GM12878 (cell line): Measurements from ENCODE around the gene CDH4. TPM values are rescaled to one million over a fixed set of nuclear protein-coding genes. Genes with fewer than 3 reads are reported as not detected.

Experiments used
- ATAC-seq: fragments of 200-7000 bp; cut with Tn5 transposase; 3 replicates; pipeline ENCODE4 v1.9.1; 2020; ENCODE audit warnings: mild to moderate bottlenecking, moderate library complexity
- BruUV-seq: library from RNA; stranded (reverse); fragments of 400-500 nt; replicated peaks from 2 replicates; lab custom pipeline; 2021; lab: Mats Ljungman, UMichigan
- CTCF ChIA-PET: fragments of 300-600 bp; sonication (Branson Sonifier 250); formaldehyde crosslinking; extraction: SDS; loops from one replicate; lab custom pipeline; 2021; ENCODE audit warnings: inconsistent platforms; lab: Yijun Ruan, JAX
- POLR2A ChIA-PET: fragments of 350-600 bp; formaldehyde crosslinking; extraction: SDS; loops from one replicate; lab custom pipeline; 2021; ENCODE audit warnings: inconsistent platforms; lab: Charles Lee
- RAD21 ChIA-PET: fragments of 300-600 bp; sonication (Branson Sonifier 250); formaldehyde crosslinking; loops from one replicate; lab custom pipeline; 2023; ENCODE audit warnings: antibody characterized with exemption; ENCODE audit not compliant: unreplicated experiment; lab: Charles Lee
- SMC1A ChIA-PET: fragments of 300-600 bp; sonication (Branson Sonifier 250); formaldehyde crosslinking; loops from one replicate; lab custom pipeline; 2023; ENCODE audit not compliant: unreplicated experiment, uncharacterized antibody; lab: Charles Lee
- DNase-seq: peaks from one replicate; pipeline ENCODE4 v3.0.0-alpha.2; 2011; ENCODE audit warnings: low read depth, low spot score
- FAIRE-seq: peaks from 3 replicates; lab custom pipeline; 2011; peaks lifted over from hg19 to GRCh38; lab: Jason Lieb, UNC
- H2AFZ ChIP-seq: 2 replicates; pipeline ENCODE4 v1.6.0; 2011; ENCODE audit warnings: low read depth, low read length, control low read depth; ENCODE audit not compliant: control insufficient read depth
- H3K27ac ChIP-seq: 2 replicates; pipeline ENCODE4 v1.5.1; 2011; ENCODE audit warnings: control low read depth; ENCODE audit not compliant: control insufficient read depth, insufficient read depth
- H3K27me3 ChIP-seq, 2 experiments: replicated peaks in 1 of 2; 2 replicates each; pipeline versions ENCODE4 v1.6.0 to v1.6.1; 2011; ENCODE audit warnings: low read length in 1 of 2; ENCODE audit not compliant: control insufficient read depth in 2 of 2, insufficient read depth in 2 of 2
- H3K36me3 ChIP-seq, 2 experiments: 2 replicates each; pipeline ENCODE4 v1.5.1; 2011; ENCODE audit warnings: low read length in 1 of 2; ENCODE audit not compliant: control insufficient read depth in 2 of 2, insufficient read depth in 2 of 2
- H3K4me1 ChIP-seq: 2 replicates; pipeline ENCODE4 v1.6.1; 2011; ENCODE audit warnings: mild to moderate bottlenecking, low read length, moderate library complexity, mixed read lengths; ENCODE audit not compliant: control insufficient read depth, insufficient read depth
- H3K4me2 ChIP-seq: 2 replicates; pipeline ENCODE4 v1.6.0; 2011; ENCODE audit warnings: control low read depth; ENCODE audit not compliant: control insufficient read depth, insufficient read depth
- H3K4me3 ChIP-seq: fragments of 200-600 bp; sonication (generic); 2 replicates; pipeline ENCODE4 v1.5.1; 2016
- H3K79me2 ChIP-seq: 2 replicates; pipeline ENCODE4 v1.6.0; 2011; ENCODE audit warnings: low read length; ENCODE audit not compliant: control insufficient read depth, insufficient read depth
- H3K9ac ChIP-seq: 2 replicates; pipeline ENCODE4 v1.8.0; 2011; ENCODE audit warnings: low read length, control low read depth, mixed read lengths; ENCODE audit not compliant: control insufficient read depth, insufficient read depth
- H3K9me3 ChIP-seq: replicated peaks from 3 replicates; pipeline ENCODE4 v1.5.1; 2011; ENCODE audit warnings: mild to moderate bottlenecking, low read length; ENCODE audit not compliant: control insufficient read depth, insufficient read depth
- H4K20me1 ChIP-seq: 2 replicates; pipeline ENCODE4 v1.6.0; 2011; ENCODE audit not compliant: control insufficient read depth, insufficient read depth
- BACH1 ChIP-seq: fragments of 450-650 bp; IDR thresholded peaks from 2 replicates; pipeline ENCODE4 v1.6.1; 2017; ENCODE audit warnings: mild to moderate bottlenecking, borderline replicate concordance
- BCL11A ChIP-seq: IDR thresholded peaks from 2 replicates; pipeline ENCODE4 v1.6.1; 2011; ENCODE audit warnings: low read depth, low read length
- DPF2 ChIP-seq: fragments of 450-650 bp; IDR thresholded peaks from 2 replicates; pipeline ENCODE4 v1.6.1; 2017; ENCODE audit warnings: mild to moderate bottlenecking
- HDAC2 ChIP-seq: fragments of 200-600 bp; sonication (generic); IDR thresholded peaks from 2 replicates; pipeline ENCODE4 v1.6.1; 2017
- KLF5 ChIP-seq: fragments of 450-650 bp; IDR thresholded peaks from 2 replicates; pipeline ENCODE4 v1.6.1; 2014; ENCODE audit warnings: mild to moderate bottlenecking; ENCODE audit not compliant: partially characterized antibody
- MTA3 ChIP-seq: IDR thresholded peaks from 2 replicates; pipeline ENCODE4 v1.6.1; 2012; ENCODE audit warnings: low read length, inconsistent platforms, borderline replicate concordance
- POLR2AphosphoS5 ChIP-seq: IDR thresholded peaks from 2 replicates; pipeline ENCODE4 v1.6.1; 2011; ENCODE audit warnings: mild to moderate bottlenecking, low read length, inconsistent platforms
- RFX5 ChIP-seq: IDR thresholded peaks from 2 replicates; pipeline ENCODE4 v1.6.1; 2011; ENCODE audit warnings: low read depth, low read length, improper control_type of control experiment
- WGBS: methylation state at CpG from one replicate; pipeline ENCODE4 v1.1.6; 2016; ENCODE audit warnings: low lambda C conversion rate; ENCODE audit not compliant: insufficient replicate concordance, insufficient coverage; ENCODE audit errors: missing lambda C conversion rate; 5-methylcytosine and 5-hydroxymethylcytosine counted together
- in situ Hi-C: fragments of 300-500 bp; cut with MboI; formaldehyde crosslinking; loops from 9 replicates; pipeline ENCODE4 v1.14.3; 2018; ENCODE audit warnings: mixed read lengths
- intact Hi-C: fragments of 100-400 bp; cut with micrococcal nuclease; formaldehyde crosslinking; loops from one replicate; pipeline ENCODE4 v1.14.2; 2022; ENCODE audit not compliant: unreplicated experiment
- polyA plus RNA-seq, 11 experiments: library from polyadenylated mRNA; depleted of rRNA in 4 of 11; unstranded in 6 of 11; stranded (reverse) in 5 of 11; fragments of >200 nt; fragmentation: Nextera tagmentation in 4 of 11; fragmentation: Illumina TruSeq in 1 of 11; extraction: Ambion mirVana in 4 of 11; extraction: Trizol in 1 of 11; gene quantifications; 1 replicate in 1 of 11; 2 replicates in 10 of 11; pipeline versions ENCODE4 v1.2.1 to v1.2.3, GENCODE V29; 2011 to 2016; ENCODE audit warnings: inconsistent platforms in 2 of 11, missing spikeins in 2 of 11, low read depth in 1 of 11
- total RNA-seq, 4 experiments: library from RNA; depleted of rRNA in 3 of 4; stranded (reverse); fragments of >200 nt in 3 of 4; fragmentation: Illumina TruSeq in 1 of 4; extraction: Trizol in 1 of 4; gene quantifications; 2 replicates each; pipeline versions ENCODE4 v1.2.1 to v1.2.3, GENCODE V29; 2013 to 2021
- TF ChIP-seq, protein P1 (sequence below): fragments of 450-650 bp; IDR thresholded peaks from 2 replicates; pipeline ENCODE4 v1.6.1; 2018; ENCODE audit warnings: mild to moderate bottlenecking, low read depth, moderate library complexity; ENCODE audit not compliant: partially characterized antibody

The CDH4 gene
- total and polyA plus RNA-seq, 10 of the 15 experiments (the other 5 are each of a cell fraction or from before 2014, with no cell fraction given), result not detected

GRCh38 chr20:61722146-61722678, 470.2 kb downstream of the CDH4 start (continued):
- TF ChIP-seq, protein P1, sequence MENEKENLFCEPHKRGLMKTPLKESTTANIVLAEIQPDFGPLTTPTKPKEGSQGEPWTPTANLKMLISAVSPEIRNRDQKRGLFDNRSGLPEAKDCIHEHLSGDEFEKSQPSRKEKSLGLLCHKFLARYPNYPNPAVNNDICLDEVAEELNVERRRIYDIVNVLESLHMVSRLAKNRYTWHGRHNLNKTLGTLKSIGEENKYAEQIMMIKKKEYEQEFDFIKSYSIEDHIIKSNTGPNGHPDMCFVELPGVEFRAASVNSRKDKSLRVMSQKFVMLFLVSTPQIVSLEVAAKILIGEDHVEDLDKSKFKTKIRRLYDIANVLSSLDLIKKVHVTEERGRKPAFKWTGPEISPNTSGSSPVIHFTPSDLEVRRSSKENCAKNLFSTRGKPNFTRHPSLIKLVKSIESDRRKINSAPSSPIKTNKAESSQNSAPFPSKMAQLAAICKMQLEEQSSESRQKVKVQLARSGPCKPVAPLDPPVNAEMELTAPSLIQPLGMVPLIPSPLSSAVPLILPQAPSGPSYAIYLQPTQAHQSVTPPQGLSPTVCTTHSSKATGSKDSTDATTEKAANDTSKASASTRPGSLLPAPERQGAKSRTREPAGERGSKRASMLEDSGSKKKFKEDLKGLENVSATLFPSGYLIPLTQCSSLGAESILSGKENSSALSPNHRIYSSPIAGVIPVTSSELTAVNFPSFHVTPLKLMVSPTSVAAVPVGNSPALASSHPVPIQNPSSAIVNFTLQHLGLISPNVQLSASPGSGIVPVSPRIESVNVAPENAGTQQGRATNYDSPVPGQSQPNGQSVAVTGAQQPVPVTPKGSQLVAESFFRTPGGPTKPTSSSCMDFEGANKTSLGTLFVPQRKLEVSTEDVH, result no peak
- TF ChIP-seq, all 136 proteins: peak for 0

DNA sequence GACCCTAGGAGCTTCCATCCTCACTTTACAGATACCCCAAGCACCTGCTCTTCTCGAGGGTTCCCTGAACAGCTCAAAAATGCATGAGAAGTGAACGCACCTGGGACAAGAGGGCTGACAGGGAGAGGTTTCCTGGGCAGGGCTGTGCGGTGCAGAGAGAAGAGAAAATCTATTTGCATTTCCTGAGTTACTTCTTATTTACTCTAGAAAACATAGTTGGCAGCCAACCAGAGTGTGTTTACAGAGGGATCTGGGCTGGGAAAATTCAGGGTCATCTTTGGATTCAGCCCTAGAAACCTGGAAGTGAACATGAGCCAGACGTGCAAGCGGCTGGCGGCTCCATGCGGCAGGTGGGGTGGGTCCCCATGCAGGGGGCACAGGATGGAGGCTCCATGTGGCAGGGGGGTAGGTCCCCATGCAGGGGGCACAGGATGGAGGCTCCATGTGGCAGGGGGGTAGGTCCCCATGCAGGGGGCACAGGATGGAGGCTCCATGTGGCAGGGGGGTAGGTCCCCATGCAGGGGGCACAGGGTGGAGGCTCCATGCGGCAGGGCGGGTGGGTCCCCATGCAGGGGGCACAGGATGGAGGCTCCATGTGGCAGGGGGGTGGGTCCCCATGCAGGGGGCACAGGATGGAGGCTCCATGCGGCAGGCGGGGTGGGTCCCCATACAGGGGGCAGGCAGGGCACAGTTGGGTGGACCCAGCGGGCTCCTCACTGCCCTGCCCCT, 471.6 kb downstream of the CDH4 start:
- Histone ChIP-seq H3K4me2 (no peak overlapping the region), H3K36me3 (no peaks in the 10 kb centered on the region), H3K4me3 (no peak overlapping the region), H3K4me1 (no peaks in the 10 kb centered on the region), H3K27ac (no peak overlapping the region), H3K9me3 (no peaks in the 10 kb centered on the region; the same call in 2 of the 3 replicates), H3K79me2 (no peaks in the 10 kb centered on the region), H4K20me1 (no peaks in the 10 kb centered on the region), H2AFZ (no peak overlapping the region), H3K9ac (no peak overlapping the region), H3K27me3 (no peaks in the 10 kb centered on the region)
- intact Hi-C loops, result no loop called here
- FAIRE-seq (no peak), ATAC-seq (no peak), DNase-seq (no peak)
- ChIA-PET SMC1A (no interaction called here), POLR2A (no interaction called here), CTCF (no interaction called here), RAD21 (no interaction called here)
- TF ChIP-seq BCL11A (no peak), POLR2AphosphoS5 (no peak), HDAC2 (no peak), KLF5 (no peak), RFX5 (no peak), MTA3 (no peak), DPF2 (no peak), BACH1 (no peak)
- no TSS peak for BruUV-seq
- WGBS, result 39% methylated on average over 10 of the region's 12 CpGs
- in situ Hi-C loops, result no loop called here
